Measurements from ENCODE around the gene CD2AP. TPM values are rescaled to one million over a fixed set of nuclear protein-coding genes. Genes with fewer than 3 reads are reported as not detected.

Gene CD2AP
- total and polyA plus RNA-seq, 9 of the 15 experiments (the other 6 are each of a cell fraction or from before 2014, with no cell fraction given): 9.4 to 69.7 (median 38.7) TPM

DNA sequence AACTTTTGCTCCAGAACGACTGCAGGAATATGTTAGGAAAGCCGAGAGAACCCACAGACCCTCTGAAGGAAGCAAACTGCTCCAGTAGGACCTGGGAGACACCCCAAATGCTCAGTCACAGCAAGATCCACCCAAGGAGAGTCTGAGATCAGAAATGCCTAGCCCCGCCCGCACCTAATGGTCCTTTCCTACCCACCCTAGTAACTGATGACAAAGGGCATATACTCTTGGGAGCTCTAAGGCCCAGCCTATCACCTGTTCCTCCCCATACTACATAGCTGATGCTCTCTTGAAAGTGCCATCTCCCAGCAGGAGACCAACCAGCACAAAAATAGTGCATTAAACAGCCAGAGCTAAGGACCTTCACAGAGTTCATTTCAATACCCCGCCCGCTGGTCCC lies 67.6 kb downstream of the CD2AP start:
- in situ Hi-C loops (cut with MboI): no loop called here
- H3K9me3 ChIP-seq (replicated peaks; ENCODE audit: control insufficient read depth, insufficient read depth, low read depth, low read length): no peaks in the 10 kb centered on the region; the same call in 1 of the 2 replicates
- POLR2A ChIA-PET: no interaction called here

DNA sequence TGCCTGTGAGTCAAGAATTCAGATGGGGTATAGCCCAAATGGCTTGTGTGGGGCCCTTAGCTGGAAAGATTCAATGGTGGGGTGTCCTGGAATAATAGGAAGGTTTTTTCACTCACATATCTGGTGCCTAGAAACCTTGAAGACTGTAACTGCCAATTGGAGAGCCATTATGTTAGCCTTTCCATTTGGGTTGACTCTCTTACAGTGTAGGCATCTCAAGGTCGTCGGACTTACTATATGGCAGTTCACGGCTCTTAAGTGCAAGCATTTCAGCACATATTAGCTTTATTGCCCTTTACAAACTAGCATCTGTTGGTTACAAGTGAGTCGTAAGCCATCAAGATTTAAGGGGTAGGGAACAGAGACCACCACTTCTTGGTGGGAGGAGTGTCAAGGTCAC lies 74.1 kb downstream of the CD2AP start:
- TF ChIP-seq ESRRA (IDR thresholded peaks at IDR 0.05; ENCODE audit: borderline replicate concordance, low read depth) (peak; percentile 67), ZNF740 (CRISPR knock-in tag; IDR thresholded peaks at IDR 0.05) (no peak), ZNF740 (tag; IDR thresholded peaks at IDR 0.05) (no peak)
- TF ChIP-seq, protein P1, sequence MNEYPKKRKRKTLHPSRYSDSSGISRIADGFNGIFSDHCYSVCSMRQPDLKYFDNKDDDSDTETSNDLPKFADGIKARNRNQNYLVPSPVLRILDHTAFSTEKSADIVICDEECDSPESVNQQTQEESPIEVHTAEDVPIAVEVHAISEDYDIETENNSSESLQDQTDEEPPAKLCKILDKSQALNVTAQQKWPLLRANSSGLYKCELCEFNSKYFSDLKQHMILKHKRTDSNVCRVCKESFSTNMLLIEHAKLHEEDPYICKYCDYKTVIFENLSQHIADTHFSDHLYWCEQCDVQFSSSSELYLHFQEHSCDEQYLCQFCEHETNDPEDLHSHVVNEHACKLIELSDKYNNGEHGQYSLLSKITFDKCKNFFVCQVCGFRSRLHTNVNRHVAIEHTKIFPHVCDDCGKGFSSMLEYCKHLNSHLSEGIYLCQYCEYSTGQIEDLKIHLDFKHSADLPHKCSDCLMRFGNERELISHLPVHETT (CRISPR knock-in tag; conservative IDR thresholded peaks at IDR 0.05 in 1 of 2, IDR thresholded peaks at IDR 0.05 in 1 of 2): no peak
- H3K36me3 ChIP-seq (ENCODE audit: control insufficient read depth, insufficient read depth, low read length): peaks cover 23% of the 10 kb centered on the region
- H4K20me1 ChIP-seq (replicated peaks; ENCODE audit: control insufficient read depth, insufficient read depth, low read length): no peaks in the 10 kb centered on the region
- WGBS (ENCODE audit: insufficient coverage, low coverage, missing lambda C conversion rate): 92% methylated on average over 4 of the region's 4 CpGs
- CTCF ChIA-PET (ENCODE audit: low intra/inter-chr PET ratio): no interaction called here
- intact Hi-C loops (cut with micrococcal nuclease) (loop anchor here (5.0 kb wide), 1 partner anchor 139 kb away; no protein-coding TSS in a partner anchor), in situ Hi-C loops (cut with MboI) (no loop called here)
- no peak overlapping the region for H2AFZ ChIP-seq (ENCODE audit: low read depth, low read length)
- FAIRE-seq (no peak), DNase-seq (ENCODE audit: extremely low read depth in 1 of 4, low spot score in 3 of 4) (no peak), ATAC-seq (peak; percentile 54)
- POLR2A ChIA-PET: interaction anchor here (1.4 kb wide), 1 partner anchor 74 kb away, joined by 3 read pairs; the partner anchor contains the start of gene CD2AP
- peaks cover 13% of the 10 kb centered on the region; the same call in 2 of the 3 replicates for H3K79me2 ChIP-seq (ENCODE audit: control insufficient read depth, insufficient read depth, low read length)
- no TSS peak for BruUV-seq (replicated peaks)
- no peaks in the 10 kb centered on the region for H3K4me1 ChIP-seq (replicated peaks in 1 of 2; ENCODE audit: control insufficient read depth in 2 of 2, insufficient read depth in 2 of 2, low read length in 2 of 2)
- H3K9me1 ChIP-seq (ENCODE audit: control insufficient read depth, insufficient read depth, low read length): no peaks in the 10 kb centered on the region
- no peak overlapping the region for H3K4me2 ChIP-seq (ENCODE audit: insufficient read depth, low read length)
- no peak overlapping the region for H3K4me3 ChIP-seq
- H3K27me3 ChIP-seq (ENCODE audit: control insufficient read depth in 2 of 2, insufficient read depth in 2 of 2, low read length in 2 of 2): no peaks in the 10 kb centered on the region
- H3K27ac ChIP-seq (ENCODE audit: extremely low read depth, low read depth, low read length): no peak overlapping the region
- H3K9ac ChIP-seq (ENCODE audit: insufficient read depth in 1 of 2, low read depth in 2 of 2, low read length in 2 of 2): no peak overlapping the region
- no peaks in the 10 kb centered on the region for H3K9me3 ChIP-seq (replicated peaks; ENCODE audit: control insufficient read depth, insufficient read depth, low read depth, low read length)

More for the DNA sequence above, 67.6 kb downstream of the CD2AP start:
- no peak for FAIRE-seq
- no peak for DNase-seq (ENCODE audit: extremely low read depth in 1 of 4, low spot score in 3 of 4)
- TF ChIP-seq RFX5 (IDR thresholded peaks at IDR 0.05; ENCODE audit: low read depth, low read length): peak; percentile 78; the same call in 1 of the 2 replicates
- no peak for TF ChIP-seq ZNF121 (CRISPR knock-in tag; conservative IDR thresholded peaks at IDR 0.05)
- TF ChIP-seq HNRNPLL (IDR thresholded peaks at IDR 0.05; ENCODE audit: low read depth, low read length, poor library complexity, severe bottlenecking): no peak
- TF ChIP-seq HSF4 (CRISPR knock-in tag; IDR thresholded peaks at IDR 0.05; ENCODE audit: borderline replicate concordance): no peak
- TF ChIP-seq, protein P2, sequence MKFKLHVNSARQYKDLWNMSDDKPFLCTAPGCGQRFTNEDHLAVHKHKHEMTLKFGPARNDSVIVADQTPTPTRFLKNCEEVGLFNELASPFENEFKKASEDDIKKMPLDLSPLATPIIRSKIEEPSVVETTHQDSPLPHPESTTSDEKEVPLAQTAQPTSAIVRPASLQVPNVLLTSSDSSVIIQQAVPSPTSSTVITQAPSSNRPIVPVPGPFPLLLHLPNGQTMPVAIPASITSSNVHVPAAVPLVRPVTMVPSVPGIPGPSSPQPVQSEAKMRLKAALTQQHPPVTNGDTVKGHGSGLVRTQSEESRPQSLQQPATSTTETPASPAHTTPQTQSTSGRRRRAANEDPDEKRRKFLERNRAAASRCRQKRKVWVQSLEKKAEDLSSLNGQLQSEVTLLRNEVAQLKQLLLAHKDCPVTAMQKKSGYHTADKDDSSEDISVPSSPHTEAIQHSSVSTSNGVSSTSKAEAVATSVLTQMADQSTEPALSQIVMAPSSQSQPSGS (CRISPR knock-in tag; IDR thresholded peaks at IDR 0.05): no peak
- no peak for TF ChIP-seq PTTG1 (tag; IDR thresholded peaks at IDR 0.05; ENCODE audit: low read depth)
- 97% methylated on average over 6 of the region's 6 CpGs for WGBS (ENCODE audit: insufficient coverage, low coverage, missing lambda C conversion rate)
- CTCF ChIA-PET (ENCODE audit: low intra/inter-chr PET ratio): no interaction called here
- Histone ChIP-seq H3K79me2 (ENCODE audit: control insufficient read depth, insufficient read depth, low read length) (peaks cover 29% of the 10 kb centered on the region; the same call in 2 of the 3 replicates), H3K4me2 (ENCODE audit: insufficient read depth, low read length) (no peak overlapping the region), H3K27me3 (ENCODE audit: control insufficient read depth in 2 of 2, insufficient read depth in 2 of 2, low read length in 2 of 2) (no peaks in the 10 kb centered on the region), H3K4me1 (replicated peaks in 1 of 2; ENCODE audit: control insufficient read depth in 2 of 2, insufficient read depth in 2 of 2, low read length in 2 of 2) (no peaks in the 10 kb centered on the region), H3K27ac (ENCODE audit: extremely low read depth, low read depth, low read length) (no peak overlapping the region), H3K4me3 (no peak overlapping the region), H3K9me1 (ENCODE audit: control insufficient read depth, insufficient read depth, low read length) (no peaks in the 10 kb centered on the region), H3K36me3 (ENCODE audit: control insufficient read depth, insufficient read depth, low read length) (peaks cover 59% of the 10 kb centered on the region), H4K20me1 (replicated peaks; ENCODE audit: control insufficient read depth, insufficient read depth, low read length) (no peaks in the 10 kb centered on the region), H3K9ac (ENCODE audit: insufficient read depth in 1 of 2, low read depth in 2 of 2, low read length in 2 of 2) (no peak overlapping the region), H2AFZ (ENCODE audit: low read depth, low read length) (no peak overlapping the region)
- no TSS peak for BruUV-seq (replicated peaks)
- intact Hi-C loops (cut with micrococcal nuclease): no loop called here
- ATAC-seq: no peak
